Measurements from ENCODE around the gene IL2.

IL2 gene

DNA sequence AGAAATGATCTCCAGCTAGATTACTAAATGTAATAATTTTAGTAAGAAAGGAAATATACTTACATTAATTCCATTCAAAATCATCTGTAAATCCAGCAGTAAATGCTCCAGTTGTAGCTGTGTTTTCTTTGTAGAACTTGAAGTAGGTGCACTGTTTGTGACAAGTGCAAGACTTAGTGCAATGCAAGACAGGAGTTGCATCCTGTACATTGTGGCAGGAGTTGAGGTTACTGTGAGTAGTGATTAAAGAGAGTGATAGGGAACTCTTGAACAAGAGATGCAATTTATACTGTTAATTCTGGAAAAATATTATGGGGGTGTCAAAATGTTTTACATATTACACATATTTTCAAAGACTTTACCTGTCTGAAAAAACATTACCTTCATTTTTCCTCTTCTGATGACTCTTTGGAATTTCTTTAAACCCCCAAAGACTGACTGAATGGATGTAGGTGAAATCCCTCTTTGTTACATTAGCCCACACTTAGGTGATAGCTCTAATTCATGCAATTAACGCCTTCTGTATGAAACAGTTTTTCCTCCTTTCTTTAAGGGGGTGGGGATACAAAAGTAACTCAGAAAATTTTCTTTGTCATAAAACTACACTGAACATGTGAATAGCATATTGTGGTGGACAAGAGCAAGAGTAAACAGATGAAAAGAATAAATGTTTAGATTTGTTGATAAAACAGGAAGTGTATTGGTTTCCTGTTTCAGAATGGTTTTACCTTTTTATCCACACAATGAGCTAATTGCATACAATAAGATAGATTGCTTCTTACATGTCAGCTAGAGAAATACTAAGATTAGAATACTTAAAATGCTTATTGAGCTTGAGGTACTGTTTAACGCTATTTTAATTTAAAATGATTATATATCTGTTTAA, at the start of gene IL2:
IL2 (minus strand) TSS at position 495 of the 886 bp plus-strand sequence; CDS start at position 210, 285 bp downstream.
- DNase-seq = no peak

DNA sequence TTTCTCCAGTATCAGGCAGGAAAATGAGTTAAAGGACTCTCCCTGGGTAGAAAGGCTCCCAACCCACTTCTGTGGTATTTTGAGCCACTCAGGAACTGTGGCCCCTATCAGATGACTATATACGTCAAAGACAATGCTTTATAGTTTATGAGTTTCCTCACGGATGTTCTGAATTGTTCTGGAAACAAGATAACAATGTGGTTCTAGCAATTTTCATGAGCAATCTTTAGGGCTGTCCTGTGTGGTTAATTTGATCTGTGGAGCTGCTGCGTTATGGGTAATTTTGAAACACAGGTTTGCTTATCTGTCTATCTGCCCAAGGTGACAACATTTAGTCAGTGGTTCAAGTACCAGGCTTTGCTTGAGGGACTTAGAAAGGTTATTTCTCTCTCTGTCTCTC, 46.7 kb upstream of the IL2 start:
- no peak for DNase-seq

DNA sequence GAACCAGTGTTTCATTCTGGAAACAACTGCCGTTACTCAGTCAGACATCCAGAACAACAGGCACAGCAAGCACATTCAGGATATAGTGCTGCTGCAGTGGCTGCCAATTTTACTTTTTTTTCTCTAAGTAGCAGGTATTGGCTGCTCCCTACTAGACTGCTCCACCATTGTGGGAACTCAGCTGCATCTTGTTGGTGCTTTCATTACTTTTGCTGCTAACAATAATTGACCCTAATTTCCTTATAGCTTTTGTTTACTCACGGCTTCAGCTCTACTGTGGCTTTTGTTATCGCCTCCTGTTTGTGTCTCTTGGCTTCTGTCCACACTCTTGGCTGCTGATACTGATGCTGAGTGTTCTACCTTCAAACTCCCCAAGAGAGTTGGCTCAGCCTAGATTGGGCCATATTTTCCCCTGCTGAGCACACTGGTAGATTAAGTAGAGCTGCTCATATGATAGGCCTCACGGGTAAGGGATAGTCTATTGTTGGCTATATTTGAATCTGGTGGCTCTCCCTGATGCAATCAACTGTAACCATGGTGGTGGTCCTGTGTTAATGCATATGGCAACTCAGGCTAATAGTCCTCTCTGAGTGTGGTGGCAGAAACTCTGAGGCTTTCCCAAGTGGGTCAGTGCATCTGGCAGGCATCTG, 44.5 kb upstream of the IL2 start:
- no peak for DNase-seq

DNA sequence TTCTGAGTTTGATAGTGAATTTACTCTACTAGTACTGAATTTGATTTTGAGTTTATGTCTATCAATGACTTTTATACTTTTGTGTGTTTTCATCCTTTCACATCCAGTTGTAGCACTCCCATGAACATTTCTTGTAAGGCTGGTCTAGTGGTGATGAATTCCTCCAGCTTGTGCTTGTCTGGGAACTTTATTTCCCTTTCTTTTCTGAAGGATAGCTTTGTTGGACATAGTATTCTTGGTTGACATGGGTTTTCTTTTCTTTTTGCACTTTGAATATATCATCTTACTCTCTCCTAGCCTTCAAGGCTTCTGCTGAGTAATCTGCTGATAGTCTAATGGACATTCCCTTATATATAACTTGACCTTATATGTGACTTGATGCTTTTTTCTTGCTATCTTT, 32.5 kb upstream of the IL2 start:
- DNase-seq = no peak

DNA sequence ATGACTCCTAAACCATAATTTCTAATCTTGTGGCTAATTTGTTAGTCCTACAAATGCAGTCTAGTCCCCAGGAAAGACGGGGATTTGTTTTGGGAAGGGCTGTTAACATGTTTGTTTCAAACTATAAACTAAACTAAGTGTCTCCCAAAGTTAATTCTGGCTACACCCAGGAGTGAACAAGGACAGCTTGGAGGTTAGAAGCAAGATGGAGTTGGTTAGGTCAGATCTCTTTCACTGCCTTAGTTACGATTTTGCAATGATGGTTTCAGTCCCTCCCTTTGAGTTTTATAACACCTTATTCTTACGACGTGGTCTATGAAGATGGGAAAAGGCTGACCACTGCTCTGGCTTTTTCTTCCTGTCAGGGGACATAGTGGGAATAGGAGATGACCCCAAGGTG, 27.0 kb upstream of the IL2 start:
- no peak for DNase-seq

DNA sequence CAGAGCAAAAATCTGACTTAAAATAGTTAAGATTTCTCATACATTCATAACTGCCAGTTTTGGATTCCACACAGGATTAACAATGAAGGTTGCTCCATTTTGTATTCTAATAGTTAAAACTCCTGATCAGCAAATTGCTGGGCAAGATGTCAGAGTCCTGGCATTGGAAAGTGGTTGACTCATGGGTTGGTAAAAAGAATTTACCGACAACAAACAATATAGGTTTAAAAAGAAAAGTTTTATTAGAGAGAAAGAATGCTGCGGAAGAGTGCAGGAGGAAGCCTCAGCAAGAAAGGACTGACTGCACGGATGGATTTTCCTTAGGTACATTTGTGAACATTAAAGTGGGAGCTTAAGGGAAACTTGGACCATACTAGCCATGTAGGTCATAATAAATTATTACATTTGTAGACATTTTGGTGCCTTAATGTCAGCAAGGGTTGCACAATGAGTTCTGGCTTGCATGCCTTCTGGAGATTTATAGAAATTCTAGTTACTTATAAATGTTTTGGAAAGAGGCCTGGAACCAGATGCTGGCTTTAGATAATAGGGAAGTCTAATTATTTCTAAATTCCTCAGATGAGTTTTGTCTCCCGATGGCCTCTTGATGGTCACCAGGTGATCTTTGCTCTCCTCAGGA, 25.4 kb upstream of the IL2 start:
- no peak for DNase-seq

DNA sequence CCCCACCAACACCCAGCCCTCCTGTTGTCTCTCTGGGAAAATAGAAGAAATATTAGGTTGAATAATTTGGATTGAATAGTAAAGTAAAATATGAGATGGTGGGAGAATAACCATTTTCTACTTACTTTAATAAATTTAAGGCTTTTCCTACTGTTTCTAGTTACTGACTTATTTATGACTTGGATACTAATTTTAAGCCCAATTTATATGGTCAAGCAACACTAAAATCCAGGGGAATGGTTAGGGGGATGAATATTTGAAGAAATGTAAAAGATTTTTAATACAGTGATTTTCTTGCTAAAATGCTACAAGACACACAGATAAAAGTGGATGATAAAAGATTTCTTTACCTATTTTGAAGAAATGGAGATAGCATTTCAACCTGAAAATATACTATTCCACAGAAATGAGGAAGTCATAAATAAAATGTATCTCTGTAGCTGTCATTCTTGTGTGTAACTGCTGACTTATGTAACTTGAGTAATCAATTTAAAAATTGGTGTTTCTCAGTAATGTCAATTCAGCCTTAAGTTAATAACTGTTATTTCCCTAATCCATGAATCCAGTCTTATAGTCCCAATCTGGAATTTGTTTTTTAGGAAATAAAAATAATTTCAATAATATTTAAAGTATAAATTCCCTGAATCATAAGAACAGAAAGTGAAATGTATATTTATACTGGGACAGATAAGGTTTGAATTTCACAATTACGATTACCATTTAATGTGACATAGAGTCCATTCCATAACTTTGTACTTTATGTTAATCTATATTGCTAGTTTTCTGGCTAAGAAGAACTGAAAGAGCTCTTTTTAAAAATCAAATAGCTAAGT, 24.3 kb upstream of the IL2 start:
- no peak for DNase-seq

DNA sequence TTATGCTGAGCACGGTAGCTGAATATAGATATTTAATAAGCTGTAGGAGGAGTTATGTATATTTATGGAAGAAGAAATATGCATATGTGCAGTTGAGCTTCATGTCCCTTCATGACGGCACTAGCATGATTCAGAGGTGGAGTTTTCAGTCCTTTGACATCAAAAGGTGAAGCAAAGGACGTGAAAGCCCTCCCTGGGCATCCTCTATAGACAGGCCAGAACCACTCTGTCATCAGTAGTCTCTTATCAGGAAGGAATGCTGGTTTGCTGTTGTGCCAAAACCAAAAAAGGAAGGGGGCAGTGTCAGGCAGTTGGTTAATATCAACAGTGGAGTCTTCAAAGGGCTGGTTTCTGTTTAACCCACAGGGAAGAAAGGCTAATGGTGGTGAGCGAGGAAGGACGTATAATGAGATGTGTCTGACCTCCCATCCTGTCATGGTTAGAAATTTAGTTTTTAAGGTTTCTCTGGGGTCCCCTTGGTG, 23.5 kb upstream of the IL2 start:
- DNase-seq = no peak

DNA sequence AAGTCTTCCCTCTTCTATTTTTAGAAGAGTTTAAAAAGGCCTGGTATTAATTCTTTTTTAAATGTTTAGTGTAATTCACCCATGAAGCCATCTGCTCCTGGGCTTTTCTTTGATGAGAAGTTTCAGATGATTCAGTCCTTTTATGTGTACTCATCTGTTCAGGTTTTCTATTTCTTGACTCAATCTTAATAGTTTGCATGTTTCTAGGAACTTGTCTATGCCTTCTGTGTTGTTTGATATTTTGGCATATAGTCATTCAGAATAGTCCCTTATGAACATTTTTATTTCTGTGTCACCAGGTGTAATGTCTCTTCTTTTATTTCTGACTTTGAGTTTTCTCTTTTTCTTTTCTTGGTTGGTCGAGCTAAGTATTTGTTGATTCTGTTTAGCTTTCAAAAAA, 20.2 kb upstream of the IL2 start:
- DNase-seq = no peak

DNA sequence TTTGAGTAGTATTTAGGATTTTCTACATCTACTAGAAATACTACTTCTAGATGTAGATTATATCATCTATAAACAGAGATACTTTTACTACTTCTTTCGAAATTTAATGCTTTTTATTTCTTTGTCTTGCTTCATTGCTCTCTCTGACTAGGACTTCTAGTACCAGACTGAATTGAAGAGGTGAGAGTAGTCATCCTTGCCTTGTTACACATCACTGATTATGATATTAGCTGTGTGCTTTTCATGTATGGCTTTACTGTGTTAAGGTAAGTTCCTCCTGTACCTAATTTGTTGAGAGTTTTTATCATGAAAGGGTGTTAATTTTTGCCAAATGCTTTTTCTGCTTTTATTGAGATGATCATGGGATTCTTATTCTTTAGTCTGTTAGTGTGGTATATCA, 19.6 kb upstream of the IL2 start:
- DNase-seq = no peak

DNA sequence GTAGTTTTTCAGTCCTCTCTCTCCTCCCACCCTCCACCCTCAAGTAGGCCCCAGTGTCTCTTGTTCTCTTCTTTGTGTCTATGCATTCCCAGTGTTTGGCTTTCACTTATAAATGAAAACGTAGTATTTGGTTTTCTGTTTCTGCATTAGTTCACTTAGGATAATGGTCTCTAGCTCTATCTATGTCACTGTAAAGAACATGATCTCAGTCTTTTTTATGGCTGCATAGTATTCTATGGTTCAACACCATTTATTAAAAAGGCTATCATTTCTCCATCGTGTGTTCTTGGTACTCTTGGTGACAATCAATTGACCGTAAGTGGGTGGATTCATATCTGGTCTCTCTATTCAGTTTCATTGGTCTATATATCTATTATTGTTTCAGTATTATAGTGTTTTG, 18.7 kb upstream of the IL2 start:
- DNase-seq = no peak

DNA sequence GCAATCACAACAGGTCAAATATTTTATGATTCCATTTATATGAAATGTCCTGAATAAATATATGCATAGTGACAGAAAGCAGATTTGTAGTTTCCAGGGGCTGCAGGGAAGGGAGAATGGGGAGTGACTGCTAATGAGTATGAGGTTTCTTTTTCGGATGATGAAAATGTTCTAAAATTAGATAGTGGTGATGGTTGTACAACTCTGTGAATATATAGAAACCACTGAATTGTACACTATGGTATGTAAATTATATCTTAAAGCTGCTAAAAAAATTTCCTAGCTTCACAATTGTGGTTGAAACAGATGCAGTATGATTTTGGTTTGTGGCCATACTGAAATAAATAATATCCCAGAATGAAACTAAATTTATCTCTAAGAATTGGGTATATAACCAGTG, 12.9 kb upstream of the IL2 start:
- no peak for DNase-seq

DNA sequence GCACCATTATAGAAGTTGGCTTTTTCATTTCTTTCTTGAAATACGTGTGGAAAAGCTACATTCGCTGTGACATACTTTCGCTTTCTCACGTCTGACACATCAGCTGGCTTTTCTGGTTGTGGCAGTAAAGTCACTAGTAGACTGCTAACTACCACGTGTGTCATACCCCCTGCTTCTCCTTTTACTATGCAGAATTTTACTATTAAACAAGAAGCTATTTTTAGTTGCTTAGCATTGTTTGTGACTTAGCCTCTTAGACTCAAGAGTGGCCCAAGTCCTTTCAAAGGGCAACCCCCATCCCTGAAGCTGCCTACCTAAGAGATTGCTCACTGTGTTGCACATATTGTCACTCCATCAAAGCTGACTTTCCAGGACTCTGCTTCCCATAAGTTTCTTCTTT, 2.1 kb upstream of the IL2 start:
- no peak for DNase-seq

DNA sequence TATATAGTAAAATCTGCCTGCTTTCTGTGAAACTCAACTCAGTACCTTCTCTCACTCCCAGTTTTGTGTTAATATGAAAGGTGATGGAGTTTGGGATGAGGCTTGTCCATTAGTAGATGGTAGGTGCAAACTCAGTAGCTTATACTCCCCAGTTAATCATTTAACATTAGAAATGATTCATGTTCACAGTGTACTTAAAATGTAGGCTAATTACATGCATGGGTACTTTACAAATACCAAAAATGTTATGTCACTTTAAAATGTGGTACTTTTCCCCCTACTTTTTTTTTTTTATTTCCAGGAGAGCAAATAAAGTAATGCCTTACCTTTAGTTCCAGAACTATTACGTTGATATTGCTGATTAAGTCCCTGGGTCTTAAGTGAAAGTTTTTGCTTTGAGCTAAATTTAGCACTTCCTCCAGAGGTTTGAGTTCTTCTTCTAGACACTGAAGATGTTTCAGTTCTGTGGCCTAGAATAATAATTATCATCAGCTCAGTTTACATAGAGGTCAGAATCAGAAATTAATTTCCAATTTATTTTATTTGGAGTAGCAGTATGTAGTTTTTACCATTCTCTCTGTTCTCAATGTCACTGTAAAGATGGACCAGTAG, 3.0 kb downstream of the IL2 start:
- DNase-seq = no peak

DNA sequence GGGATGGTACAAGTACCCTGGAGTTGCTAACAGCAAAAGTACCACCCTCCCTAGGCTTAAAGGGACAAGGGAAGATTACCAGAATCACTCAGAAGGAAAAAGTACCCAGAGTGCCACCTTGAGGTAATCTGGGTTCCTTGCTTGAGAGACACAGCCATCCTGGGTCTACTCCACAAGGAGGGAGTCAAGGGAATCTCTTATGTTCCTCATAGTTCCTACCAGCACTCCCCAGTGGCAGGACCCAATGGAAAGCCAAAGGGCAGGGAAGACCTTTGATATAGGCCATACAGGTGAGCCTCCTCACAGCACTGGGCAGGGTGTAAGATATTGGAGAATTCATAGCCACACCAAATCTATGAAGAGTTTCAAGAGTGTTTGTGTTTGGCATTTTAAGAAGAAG, 5.7 kb downstream of the IL2 start:
- DNase-seq = no peak

DNA sequence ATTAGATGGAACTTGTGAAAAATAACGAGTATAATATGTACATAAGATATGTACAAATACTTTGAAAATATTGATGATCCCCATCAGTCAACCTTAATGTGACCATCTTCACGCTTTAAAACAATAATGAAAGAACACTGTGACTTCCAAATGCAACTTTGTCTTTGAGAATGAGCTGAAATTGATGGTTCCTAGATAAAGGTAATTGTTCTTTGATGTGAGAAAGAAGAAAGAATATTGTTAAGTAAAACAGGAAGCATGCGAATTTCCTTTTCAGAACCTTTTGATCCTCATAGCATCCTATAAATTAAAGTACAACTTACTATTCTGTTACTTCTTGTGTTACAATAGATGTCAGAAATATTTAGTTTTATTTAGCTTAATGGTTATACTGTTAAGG, 22.2 kb downstream of the IL2 start:
- DNase-seq = no peak

DNA sequence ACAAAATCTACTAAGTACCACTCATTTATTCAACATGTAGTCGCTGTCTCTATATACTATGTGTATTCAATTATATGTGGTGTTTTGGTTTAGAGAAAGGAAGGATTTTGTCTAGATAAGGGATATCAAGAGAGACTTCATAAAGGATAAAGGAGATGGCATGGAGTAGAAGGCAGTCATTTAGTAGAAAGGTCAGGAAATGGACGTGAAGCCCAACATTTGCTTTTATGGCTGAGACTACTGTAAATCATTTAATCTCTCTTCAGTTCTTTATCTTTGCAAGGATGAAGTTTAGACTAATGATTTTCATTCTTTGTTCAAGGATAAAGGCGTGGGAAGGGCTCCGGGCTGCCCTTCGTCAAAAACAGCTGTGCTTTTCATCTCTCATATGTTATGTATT, 25.2 kb downstream of the IL2 start:
- DNase-seq = no peak

DNA sequence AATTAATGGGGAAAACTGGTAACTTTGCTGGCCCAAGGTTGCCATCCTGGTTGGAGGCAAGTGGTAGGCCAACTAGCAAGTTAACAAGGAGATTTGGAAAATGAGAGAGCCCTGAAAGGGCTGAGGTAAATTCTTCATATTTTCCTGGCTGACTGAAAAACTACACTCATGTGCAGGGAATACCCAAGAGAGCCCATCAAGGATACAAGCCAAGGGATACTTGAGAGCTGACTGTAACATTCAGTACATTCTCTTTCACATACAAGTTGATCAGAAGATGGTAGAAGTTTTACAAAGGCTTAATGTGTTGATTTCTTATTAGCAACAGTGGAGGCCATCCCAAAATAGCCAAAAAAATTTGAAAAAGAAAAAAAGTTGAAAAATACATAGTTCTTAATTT, 33.3 kb downstream of the IL2 start:
- no peak for DNase-seq

DNA sequence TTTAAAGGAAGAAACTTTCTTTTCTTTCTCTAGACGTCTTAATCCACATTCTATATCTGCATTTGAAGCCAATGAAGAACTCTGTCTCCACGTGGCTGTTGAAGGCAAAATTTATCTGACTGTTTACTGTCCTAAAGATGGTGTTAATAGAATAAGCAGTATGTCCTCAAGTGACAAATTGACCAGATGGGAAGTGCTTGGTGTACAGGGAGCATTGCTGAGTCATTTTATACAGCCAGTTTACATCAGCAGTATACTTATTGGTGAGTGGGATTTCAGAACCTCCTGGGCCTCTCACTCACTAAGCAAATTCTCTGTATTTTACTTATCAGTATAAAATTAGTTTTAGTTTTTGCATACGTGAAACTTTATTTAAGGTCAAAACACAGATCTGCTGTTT, 44.0 kb downstream of the IL2 start:
- DNase-seq = no peak

DNA sequence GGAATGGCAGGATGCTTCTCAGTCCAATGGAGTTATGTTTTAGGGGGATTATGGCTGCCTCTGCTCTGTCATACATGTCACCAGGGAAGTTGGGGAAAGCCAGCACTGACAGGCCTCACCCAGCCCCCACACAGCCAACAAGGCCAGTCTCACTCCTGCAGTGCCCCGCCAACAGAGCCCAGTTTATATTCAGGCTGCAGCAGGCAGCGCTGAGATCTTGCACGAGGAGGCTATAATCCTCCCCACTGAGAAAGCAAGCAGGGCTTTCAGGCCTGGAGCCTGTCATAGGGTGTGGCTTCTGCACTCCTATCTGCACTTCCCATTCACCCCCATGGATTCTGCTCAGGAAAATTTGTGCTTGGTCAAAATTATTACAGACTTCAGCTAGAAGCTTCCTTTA, 52.7 kb downstream of the IL2 start:
- DNase-seq = no peak

Data from nucleus accumbens (tissue), 56 donors.